OCI-M1 (cell line): ENCODE measurements around the gene EIF3K.

Experiments used
- DNase-seq: peaks from one replicate; lab custom pipeline; 2025; lab: John Stamatoyannopoulos, UW

The EIF3K gene

GRCh38 chr19:38665950-38666662 is 47.1 kb downstream of the EIF3K start:
- no peak for DNase-seq

GRCh38 chr19:38666663-38667511 is 47.9 kb downstream of the EIF3K start:
- DNase-seq: no peak

- no peak for DNase-seq
Observed at GRCh38 chr19:38667661-38668171, 48.7 kb downstream of the EIF3K start.

- no peak for DNase-seq
Observed at GRCh38 chr19:38669552-38669951, 50.6 kb downstream of the EIF3K start.

- DNase-seq: peak; percentile 63
Observed at GRCh38 chr19:38670921-38671398, 52.0 kb downstream of the EIF3K start.

GRCh38 chr19:38671654-38672053 is 52.7 kb downstream of the EIF3K start:
- no peak for DNase-seq

GRCh38 chr19:38673030-38673429 is 54.0 kb downstream of the EIF3K start:
- DNase-seq: no peak

GRCh38 chr19:38674388-38675171 is 55.6 kb downstream of the EIF3K start:
- DNase-seq: peak; percentile 69

- peak; percentile 91 for DNase-seq
Observed at GRCh38 chr19:38675611-38676010, 56.6 kb downstream of the EIF3K start.

GRCh38 chr19:38676023-38676877 is 57.3 kb downstream of the EIF3K start:
- peak; percentile 98 for DNase-seq

GRCh38 chr19:38676878-38677646 is 58.1 kb downstream of the EIF3K start:
- peak; percentile 39 for DNase-seq

- peak; percentile 20 for DNase-seq
Observed at GRCh38 chr19:38678217-38678890, 59.4 kb downstream of the EIF3K start.

- DNase-seq: peak; percentile 20
Observed at GRCh38 chr19:38678891-38679494, 60.0 kb downstream of the EIF3K start.

GRCh38 chr19:38679839-38680238 is 60.9 kb downstream of the EIF3K start:
- DNase-seq: no peak

- DNase-seq: no peak
Observed at GRCh38 chr19:38682195-38682867, 63.3 kb downstream of the EIF3K start.

- DNase-seq: peak; percentile 40
Observed at GRCh38 chr19:38682872-38683392, 63.9 kb downstream of the EIF3K start.

- peak; percentile 93 for DNase-seq
Observed at GRCh38 chr19:38683393-38684077, 64.5 kb downstream of the EIF3K start.
